GM12891 (cell line): Measurements from ENCODE around the gene MSANTD4.

Experiments
- POLR2A ChIP-seq: IDR thresholded peaks from 2 replicates; pipeline ENCODE4 v1.6.1; 2011; ENCODE audit warnings: low read depth, low read length, control low read depth
- POLR2AphosphoS5 ChIP-seq: IDR thresholded peaks from 2 replicates; pipeline ENCODE4 v1.6.1; 2011; ENCODE audit warnings: low read depth, low read length, control low read depth
- POU2F2 ChIP-seq: IDR thresholded peaks from 2 replicates; pipeline ENCODE4 v1.6.1; 2011; ENCODE audit warnings: low read depth, mild to moderate bottlenecking, control low read depth, low read length, moderate library complexity

DNA sequence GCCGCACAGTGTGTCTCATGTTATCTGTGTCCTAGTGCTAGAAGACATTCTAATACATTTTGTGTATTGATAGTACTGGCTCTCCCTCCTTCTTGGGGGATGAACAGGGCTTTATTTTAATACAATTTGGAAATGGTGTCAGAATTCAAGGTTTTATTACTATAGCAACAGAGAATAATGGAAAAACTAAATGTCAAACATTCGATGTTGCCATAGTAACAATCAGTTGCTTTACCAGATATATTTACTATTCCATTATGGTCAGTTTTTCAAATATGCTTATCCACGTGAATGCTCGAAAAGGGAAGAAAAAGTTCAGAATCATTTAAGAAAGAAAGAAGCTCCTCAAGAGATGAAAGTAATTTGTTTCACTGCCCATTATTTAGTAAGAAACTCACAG, 8.6 kb upstream of the MSANTD4 start:
- TF ChIP-seq POU2F2 (no peak), POLR2A (no peak), POLR2AphosphoS5 (no peak)
